Measurements from ENCODE around the gene CST8.
"Not testable (repeated sequence)": the region's sequence is repeated elsewhere in the genome, so short reads cannot be mapped to it uniquely, and the experiment has no call there.

Gene CST8, protein sequence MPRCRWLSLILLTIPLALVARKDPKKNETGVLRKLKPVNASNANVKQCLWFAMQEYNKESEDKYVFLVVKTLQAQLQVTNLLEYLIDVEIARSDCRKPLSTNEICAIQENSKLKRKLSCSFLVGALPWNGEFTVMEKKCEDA

DNA sequence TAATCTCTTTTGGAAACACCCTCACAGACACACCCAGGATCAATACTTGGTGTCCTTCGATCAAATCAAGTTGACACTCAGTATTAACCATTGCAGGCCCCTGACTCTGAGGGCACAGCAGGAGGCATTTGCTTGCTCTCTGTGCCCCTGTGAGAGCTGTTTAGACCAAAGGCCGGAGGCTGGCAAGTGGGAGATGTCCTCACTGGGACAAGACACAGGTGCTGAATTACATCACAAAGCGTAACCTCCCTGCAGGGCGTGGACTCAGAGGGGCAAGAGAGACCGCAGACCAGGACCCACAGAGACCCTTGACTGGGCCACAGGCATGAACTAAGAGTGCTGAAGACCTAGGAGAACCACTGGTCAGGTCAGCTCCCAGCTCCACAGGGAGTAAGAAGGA is at the start of gene CST8:
CST8 (plus strand) TSS at position 301 of the 400 bp plus-strand sequence. CDS start 551 bp downstream, outside the sequence.
- no peak for DNase-seq

DNA sequence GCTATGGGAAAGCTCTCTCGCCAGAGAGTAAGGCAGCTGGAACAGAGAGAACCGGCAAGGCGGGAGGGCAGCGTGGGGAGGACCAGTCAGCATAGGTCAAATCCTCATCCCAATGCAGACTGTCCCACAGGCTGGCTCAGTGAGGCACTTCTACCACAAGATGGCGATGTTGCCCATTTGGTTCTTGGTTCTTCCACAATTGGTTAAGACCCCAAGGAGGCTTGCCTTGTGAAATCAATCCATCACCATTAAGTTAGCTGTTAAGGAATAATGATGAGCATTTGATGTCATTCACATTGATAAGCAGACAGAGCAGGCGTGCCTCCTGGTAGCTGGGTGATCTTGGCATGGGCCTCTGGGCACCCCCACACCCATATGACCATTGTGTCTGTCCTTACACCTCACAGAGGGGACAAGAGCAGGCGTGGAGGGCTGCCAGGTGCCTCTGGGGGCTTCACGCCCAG is 49.0 kb upstream of the CST8 start:
- peak; percentile 72 for DNase-seq

DNA sequence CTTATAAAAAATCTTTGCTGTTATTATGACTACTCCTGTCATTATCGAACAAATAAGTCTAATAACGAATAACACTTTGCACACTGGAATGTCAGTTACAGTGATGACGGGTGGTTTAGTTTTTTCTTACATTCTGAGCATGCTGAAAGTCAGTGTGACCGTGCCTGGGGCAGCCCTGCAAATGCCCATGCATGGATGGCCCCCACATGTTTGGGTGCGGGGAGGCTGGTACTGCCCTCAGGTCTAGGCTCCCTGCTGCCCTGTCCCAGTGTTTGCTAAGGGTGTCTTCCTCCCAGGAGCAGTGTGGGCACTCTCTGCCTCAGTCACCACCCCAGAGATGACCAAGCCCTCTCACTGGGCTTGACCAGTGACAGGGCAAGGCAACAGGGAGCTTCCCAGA is 48.5 kb upstream of the CST8 start:
- no peak for DNase-seq

DNA sequence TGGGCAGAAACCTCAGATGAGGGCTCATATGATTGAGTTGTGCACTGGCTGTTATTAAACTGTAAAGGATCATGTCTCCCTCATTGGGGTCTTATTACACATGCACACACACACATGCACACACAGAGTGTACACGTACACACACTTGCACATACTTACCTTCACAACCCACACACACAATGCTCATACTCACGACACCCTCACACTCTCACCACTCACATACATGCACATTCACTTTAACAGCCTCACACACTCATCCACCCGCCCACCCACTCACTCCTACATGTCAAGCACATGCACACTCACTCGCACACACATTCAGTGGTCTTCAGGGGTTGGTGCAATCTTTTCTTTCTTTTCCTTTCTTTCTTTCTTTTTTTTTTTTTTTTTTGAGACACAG is 46.1 kb upstream of the CST8 start:
- DNase-seq, result no peak

DNA sequence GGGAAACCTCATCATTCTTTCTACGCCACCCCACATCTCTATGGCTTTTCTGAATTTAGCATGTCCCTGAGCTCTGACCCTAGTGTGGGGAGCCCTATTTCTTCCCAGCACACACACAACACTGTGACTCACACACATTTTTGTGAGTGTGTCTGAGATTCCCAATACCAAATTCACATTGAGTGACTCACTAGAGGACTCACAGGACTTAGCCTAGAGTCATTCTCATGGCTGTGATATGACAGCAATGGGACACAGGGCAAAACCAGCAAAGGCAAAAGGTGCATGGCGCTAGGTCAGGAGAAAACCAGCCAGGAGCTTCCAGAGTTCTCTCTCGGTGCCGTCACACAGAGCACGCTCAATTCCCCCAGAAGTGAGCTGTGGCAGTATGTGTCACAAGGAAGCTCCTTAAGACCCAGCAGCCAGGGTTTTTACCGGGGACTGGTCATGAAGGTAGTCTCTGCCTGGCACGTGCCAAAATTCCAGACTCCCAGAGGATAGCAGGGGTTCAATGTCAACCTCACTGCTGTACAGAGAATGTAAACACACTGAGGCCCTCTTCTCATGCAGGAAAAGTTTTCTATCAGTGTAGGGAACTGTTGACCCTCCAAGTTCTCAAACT is 45.2 kb upstream of the CST8 start:
- DNase-seq, result no peak

DNA sequence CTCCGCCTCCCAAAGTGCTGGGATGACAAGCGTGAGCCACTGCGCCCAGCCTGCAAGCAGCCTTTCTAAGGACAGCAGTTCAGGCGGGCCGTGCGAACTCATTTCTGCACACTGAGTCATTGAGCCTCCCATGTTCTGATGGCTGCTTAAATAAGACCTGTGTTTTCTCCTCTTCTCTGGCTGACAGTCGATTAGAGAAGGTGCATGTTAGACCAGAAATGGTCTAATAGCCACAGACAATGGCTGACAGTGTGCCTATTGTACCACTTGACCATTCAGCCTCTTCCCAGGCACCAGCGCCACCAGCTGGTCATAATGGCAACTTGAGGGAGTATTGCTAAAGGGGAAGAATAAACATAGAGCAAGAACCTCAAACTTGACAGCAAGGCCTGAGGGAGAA is 44.4 kb upstream of the CST8 start:
- DNase-seq, result peak; percentile 49

DNA sequence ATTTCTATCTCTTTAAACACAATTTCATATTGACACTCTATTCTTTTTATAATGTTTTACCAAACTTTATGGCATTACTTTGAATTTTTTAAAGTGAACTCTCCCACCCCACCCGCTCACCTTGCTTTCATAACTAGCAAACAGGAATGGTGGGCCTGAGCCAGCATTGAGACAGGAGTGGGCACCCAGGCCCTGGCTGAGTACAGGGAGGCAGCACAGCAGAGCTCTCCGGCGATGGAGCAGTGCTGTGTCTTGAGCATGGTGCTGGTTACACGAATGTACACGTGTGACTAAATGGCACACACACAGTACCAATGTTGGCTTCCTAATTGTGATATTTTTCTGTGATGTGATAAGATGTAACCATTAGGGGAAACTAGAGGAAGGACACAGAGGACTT is 42.8 kb upstream of the CST8 start:
- no peak for DNase-seq

DNA sequence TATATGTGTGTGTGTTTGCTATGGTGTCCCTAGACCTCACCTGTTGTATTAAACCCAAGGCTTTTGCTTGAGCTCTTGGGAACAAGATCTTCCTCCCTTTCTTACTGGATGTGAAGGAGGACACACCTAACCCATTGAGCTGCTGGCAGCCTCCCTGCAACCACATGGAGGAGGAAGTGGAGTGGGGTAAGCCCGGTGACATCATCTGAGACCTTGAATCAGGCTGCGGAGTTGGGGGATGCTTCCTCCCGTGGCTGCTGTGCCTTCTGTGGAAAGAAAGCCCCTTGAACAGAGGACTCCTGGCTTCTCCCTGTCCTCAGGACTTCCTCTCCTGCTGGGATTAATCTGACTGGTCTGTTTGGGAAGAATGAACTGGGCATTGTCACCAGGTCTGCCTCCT is 41.5 kb upstream of the CST8 start:
- DNase-seq, result no peak

DNA sequence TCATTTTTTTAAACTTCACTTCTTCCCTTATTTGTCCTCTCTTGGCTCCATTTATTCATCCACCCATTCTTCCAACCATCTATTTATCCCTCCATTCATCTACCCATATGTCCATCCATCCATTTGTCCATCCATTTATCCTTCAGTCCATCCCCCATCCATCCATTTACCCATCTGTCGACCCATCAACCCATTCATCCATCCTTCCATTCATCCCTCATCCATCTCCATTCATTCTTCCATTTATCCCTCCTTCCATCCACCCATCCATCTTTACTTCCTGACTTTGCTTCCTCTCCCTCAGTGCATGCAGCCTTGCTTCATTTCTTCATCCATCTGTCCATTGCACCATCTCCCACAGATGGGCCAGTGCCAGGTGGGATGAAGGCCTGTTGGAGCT is 40.0 kb upstream of the CST8 start:
- DNase-seq, result no peak

DNA sequence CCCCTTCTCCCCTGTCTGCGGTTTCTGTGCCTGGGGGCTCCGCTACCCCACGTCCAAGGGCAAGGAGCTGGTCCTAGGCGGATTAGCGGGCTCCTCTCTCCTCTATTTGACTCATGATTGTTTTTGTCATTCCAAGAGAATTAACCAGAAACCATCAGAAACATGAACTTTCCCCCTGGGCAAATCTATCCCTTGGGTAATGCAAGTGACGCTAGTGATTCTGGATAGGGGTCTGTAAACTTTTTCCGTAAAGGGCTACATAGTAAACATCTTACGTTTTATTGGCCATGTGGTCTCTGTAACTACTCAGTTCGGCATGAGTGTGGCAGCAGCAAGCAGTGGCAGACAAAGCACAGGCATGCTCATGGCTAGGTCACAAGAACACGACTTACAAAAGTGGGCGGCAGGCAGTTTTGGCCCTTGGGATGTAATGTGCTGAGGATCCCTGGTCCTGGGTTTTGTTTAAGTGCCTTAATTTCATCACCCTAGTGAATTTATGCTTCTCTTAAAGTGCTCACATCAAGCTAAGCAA is 38.9 kb upstream of the CST8 start:
- no peak for DNase-seq

DNA sequence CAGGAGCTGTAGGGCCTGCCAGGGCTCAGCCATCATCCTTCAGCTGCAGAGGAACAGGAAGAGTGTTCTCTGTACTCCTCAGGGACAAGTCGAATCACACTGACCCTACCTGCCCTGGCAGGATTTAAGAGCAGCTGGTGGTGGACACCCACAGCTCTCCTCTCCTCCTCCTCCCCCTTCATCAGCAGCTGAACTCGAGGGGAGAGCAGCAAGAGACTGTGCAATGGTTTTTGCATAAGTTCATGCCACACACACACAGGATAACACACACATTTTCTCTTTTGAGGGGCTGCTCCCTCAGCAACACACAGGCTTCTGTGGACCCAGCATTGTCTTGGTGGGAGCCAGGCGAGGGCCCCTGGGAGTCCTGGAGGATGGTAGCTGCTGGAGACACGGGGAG is 38.1 kb upstream of the CST8 start, which contains the start of gene CST11:
CST11 (minus strand) TSS at position 101 of the 400 bp plus-strand sequence; CDS start at position 36, 65 bp downstream.
- no peak for DNase-seq

DNA sequence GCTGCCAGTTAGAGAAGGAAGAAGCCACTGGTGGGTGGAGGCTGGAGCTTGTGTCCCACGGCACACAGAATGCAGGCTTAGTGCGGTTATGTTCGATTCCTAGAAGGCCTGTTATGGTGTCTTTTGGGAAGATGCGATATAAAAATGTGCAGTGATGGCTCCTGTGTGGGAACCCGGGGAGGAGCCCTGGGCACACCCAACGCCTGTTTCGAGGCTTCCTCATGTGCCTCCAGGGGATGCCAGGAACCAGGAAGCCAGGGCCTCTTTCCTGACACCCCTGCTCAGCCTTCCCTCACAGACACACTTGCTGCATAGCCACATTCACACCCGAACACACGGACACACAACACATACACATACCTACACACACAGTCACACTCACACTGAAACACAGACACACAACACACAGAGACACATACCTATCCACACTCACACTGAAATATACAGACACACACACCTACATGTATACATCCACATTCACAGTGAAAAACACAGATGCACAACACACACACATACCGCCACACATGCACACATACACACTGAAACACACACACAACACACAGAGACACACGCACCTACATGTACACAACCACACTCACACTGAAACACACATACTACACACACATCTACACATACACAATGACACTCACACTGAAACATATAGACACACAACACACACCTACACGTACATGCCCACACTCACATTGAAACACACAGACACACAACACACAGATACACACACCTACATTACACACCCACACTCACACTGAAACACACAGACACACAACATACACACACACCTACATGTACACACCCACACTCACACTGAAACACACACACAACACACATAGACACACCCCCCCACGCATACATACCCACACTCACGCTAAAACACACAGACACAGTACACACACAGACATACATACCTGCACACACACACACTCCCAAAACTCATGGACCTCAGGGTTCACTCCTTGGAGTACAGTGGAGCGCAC is 37.1 kb upstream of the CST8 start:
- DNase-seq, result no peak

DNA sequence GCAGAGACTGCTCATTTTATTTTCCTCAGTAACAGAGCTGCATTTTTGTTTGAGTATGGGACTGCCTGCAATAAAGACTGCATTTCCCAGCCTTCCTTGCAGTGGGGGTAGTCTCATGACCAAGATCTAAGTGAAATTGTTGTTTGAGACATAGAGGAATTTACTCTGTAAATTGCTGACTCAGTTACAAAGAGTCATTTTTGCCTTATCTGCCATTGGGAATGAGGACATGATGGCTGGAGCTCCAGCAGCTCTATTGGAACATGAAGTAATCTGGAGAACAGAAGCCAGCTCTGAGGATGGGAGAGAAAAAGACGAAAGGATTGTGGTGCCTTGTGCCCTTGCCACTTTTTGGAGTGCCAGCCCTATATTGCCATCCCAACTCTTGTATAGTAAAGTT is 36.1 kb upstream of the CST8 start:
- DNase-seq, result no peak

DNA sequence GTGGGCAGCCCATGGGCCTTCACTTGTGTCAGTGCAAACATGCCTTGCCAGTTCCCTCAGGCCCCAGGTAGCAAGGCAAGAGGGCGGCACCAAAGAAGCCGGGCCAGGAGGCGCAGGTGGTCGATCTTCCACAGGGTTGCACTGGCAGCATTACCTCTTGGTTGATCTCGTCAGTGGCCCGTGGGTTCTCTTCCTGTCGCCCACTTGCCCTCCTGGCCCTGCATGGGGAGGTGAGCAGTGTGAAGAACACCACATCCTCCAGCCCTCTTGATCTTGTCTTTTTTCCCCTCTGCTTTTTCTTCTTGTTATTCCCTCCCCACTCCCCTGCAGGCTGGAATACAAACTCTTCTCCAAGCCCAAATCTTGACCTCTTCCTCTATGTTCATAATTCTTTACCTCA is 35.3 kb upstream of the CST8 start:
- no peak for DNase-seq

DNA sequence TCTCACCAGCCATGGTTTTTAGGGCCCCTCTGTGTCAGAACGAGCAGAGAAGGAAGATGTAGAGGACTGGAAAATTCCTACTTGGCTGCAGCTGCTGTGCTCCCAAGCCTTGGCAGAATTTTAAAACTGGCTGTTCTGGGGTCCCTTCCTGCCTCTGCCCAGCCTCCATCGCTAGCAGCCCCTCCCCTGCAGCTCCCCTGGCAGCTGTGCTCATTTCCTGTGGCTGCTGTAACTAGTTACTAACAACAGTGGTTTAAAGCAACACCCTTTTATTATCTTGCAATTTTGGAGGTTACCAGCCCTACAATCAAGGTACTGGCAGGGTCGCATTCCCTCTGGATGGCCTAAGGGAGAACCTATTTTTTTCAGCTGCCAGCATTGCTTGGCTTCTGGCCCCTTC is 34.5 kb upstream of the CST8 start:
- DNase-seq, result no peak

DNA sequence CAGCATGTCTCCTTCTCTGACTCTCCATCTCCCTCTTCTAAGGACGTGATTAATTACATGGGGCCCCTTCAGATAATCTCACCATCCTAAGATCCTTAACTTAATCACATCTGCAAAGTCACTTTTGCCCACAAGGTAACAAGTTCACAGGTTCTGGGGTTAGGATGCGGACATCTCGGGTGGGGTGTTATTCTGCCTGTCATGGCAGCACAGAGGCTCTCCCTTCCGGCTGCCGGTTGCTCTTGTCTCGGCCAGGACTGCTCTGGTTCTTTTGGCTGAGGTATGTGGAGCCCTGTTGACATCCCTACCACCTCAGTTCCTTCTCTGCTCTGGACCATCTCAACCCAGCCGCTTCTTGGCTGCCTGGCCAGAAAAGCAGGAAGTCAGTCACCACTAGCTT is 34.0 kb upstream of the CST8 start:
- DNase-seq, result no peak

DNA sequence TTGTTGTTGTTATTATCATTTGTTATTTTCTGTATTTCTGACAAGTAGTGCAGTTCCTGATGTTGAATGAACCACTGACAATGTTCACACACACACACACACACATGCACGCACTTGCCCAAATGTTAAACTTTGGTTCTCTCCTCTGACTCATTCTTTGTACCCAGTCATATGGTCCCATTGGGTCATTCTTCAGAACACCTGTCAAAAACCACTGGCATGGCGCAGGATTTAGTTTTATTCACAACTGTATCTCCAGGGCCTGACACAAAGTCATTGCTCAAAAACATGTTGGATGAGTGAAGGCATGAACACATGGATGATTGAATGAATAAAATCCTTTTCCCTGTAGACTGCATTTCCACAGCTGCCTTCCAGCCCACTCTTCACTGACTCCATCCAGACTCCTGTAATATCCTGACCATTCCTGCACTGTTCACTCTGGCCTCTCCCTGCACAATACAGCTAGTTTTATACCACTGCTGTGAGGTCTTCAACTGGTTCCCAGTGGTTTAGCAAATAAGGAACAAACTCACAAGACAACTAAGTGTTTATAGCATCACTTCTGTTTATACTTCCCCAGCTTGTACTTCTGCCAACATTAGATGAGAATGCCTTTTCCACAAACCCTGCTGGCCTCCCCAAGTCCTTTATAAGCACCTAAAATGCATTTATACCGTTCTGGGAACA is 31.3 kb upstream of the CST8 start:
- DNase-seq, result no peak

DNA sequence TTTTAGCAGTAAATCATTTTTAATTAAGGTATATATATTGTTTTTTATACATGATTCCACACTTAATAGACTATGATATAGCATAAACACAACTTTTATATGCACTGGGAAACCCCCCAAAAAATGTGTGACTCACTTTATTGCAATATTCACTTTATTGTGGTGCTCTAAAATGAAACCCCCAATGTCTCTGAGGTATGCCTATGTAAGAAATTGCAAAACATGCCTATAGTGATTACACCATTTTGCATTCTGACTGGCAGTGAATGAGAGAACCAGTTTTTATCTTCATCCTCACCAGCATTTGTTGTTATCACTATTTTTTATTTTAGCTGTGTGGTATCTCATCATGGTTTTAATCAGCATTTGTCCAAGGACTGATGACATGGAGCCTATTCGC is 29.7 kb upstream of the CST8 start:
- no peak for DNase-seq

DNA sequence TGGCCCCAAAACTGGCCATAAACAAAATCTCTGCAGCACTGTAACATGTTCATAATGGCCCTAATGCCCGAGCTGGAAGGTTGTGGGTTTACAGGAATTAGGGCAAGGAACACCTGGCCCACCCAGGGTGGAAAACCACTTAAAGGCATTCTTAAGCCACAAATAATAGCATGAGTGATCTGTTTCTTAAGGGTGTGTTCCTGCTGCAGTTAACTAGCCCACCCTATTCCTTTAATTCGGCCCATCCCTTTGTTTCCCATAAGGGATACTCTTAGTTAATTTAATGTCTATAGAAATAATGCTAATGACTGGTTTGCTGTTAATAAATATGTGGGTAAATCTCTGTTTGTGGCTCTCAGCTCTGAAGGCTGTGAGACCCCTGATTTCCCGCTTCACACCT is 24.0 kb upstream of the CST8 start:
- DNase-seq, result not testable (repeated sequence)

DNA sequence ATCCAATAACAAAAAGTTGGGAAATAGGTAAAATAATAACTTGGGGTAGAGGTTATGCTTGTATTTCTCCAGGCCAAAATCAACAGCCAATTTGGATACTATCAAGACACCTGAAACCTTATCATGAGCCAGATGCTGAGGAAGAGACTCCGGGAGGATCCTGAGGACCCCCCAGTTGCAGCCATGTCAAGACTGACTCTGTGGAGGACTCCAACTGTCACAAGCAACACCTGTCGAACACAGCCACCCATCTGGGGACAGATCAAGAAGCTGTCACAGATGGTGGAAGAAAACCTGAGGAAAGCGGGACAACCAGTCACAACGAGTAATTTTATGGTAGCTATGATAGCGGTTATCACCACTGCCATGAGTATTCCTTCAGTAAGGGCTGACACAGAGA is 18.6 kb upstream of the CST8 start:
- DNase-seq, result not testable (repeated sequence)

DNA sequence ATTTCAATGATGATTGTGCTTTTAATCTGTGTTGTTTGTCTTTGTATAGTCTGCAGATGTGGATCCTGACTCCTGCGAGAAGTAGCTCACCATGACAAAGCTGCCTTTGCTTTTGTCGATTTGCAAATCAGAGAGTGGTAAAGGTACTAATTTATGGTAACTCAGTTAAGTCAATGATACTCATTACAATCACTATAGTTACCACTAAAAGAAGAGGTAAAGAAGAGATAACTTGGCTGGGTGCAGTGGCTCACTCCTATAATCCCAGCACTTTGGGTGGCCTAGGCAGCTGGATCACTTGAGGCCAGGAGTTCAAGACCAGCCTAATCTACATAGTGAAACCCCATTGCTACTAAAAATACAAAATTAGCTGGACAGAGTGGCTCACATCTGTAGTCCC is 17.6 kb upstream of the CST8 start:
- not testable (repeated sequence) for DNase-seq

DNA sequence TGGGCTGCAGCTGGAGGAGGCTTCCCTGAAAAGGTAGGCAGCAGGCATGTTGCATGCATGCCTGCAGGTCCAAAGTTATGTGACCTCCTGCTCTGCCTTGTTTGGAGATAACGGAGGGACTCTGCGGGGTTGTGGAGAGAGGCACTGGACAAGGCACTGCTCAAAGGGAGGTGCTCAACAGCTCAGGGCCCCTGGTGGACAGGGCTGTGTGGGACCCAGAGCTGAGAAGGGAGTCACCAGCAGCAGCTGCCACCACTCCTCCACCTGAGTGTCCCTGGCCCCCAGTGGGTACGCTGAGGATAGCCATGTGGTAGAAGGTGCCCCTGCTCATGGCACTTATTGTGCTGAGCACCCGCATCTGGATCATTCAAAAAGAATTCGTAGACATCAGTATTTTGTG is 15.5 kb upstream of the CST8 start:
- DNase-seq, result no peak

Measured in stimulated activated CD4-positive, alpha-beta T cell treated with anti-CD3 and anti-CD28 coated beads, Interleukin-15, amount 100 ng/mL, for 24 hours (primary cell).